HUDEP-2 (cell line): ENCODE measurements around the gene EML5.
"Not testable (repeated sequence)": the region's sequence is repeated elsewhere in the genome, so short reads cannot be mapped to it uniquely, and the experiment has no call there.

Experiments
- DNase-seq, 76 experiments: peaks; one replicate each; lab custom pipeline; 2025; ENCODE audit not compliant: unreplicated experiment in 76 of 76; lab: John Stamatoyannopoulos, UW

The EML5 gene

DNA sequence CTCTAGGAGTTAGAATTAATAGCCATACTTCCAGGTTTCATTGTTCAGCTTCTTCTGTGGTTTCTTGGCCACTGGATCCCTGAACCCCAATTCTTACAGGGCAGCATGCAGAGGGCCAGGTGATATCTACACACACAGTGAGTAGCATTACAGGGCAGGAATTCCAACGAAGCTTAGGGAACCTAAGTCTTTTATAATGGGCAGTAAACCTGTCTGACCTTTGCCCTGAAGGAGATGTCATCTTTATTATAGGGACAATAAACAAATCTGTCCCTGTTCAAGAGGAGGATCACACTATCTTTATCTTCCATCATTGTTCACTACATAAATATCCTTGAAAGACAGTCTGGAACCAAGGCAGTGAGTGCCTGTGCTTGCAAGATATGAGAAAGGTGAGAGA, 11.7 kb upstream of the EML5 start:
- no peak for DNase-seq

DNA sequence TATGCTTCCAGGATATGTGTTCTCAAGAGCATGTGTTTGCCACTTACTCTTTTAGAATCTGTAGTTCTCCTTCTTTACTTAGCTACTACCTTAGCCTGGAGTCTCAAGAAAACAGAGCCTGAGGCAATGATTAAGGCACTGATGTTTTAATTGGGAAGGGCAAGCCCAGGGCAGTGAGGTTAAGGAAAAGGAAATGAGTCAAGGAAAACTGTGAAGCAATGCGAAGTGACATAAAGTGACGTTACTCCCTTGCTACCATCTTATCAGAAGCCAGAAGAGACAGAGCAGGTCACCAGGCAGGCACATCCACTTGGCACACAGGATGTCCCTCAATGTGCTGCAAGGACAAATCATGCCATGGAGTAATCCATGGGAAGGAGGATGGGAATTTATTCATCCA, 11.3 kb upstream of the EML5 start:
- no peak for DNase-seq

DNA sequence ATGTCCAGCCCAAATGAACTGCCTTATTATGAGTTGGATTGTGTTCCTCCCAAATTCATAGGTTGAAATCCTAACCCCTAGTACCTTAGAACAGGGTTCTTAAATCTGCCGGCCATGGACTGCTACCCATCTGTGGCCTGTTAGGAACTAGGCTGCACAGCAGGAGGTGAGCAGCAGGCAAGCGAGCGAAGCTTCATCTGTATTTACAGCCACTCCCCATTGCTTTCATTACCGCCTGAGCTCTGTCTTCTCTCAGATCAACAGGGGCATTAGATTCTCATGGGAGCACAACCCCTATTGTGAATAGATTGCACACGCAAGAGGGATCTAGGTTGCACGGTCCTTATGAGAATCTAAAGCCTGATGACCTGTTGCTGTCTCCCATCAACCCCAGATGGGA, 9.8 kb upstream of the EML5 start:
- no peak for DNase-seq

DNA sequence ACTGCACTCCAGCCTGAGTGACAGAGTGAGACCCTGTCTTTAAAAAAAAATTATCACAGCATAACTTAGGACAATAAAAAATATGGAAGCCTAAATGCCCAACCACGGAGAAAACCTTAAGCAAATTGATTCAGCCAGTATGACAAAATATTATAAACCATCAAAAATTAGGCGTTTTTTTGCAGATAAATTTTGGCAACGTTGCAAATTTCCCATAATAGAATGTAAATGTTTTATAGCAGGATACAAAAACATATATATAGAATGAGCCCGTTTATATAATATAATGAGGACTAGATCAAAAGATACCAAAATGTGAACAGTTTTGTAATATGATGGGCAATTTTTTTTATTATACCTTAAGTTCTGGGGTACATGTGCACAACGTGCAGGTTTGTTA, 6.8 kb upstream of the EML5 start:
- DNase-seq = no peak

DNA sequence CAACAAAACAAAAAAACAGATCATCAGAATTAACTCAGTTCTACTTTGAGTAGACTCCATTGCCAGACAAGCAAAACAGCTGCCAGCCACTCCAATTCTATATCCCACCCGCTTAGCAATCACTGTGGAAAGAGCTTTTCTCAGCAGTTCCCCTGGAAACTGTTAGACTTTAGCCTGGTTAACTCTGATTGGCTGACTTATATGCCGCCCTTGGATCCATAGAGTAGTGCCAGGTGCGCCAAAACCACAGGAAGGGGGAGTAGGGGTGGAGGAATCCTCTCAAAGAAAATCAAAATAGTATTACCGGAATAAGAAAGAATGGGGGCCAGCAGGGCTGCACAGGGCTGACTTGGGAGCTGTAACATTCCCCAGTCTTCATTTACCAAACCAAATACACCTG, 5.4 kb upstream of the EML5 start:
- DNase-seq = no peak

DNA sequence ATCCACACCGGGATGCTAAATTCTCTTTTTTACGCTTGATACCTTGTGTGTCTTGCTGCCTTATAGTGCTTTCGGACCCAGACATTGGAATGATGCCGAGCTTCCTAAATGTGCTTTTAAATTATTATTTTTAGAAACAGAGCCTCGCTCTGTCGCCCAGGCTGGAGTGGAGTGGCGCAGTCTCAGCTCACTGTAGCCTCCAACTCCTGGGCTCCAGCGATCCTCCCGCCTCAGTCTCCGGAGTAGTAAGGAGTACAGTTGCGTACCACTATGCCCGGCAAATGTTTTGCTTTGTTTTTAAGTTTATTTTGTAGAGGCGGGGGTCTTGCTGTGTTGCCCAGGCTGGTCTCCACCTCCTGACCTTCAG, 489 bp upstream of the EML5 start:
- peak in 3 of 76 experiments; percentile 6 to 22 (median 19) for DNase-seq

DNA sequence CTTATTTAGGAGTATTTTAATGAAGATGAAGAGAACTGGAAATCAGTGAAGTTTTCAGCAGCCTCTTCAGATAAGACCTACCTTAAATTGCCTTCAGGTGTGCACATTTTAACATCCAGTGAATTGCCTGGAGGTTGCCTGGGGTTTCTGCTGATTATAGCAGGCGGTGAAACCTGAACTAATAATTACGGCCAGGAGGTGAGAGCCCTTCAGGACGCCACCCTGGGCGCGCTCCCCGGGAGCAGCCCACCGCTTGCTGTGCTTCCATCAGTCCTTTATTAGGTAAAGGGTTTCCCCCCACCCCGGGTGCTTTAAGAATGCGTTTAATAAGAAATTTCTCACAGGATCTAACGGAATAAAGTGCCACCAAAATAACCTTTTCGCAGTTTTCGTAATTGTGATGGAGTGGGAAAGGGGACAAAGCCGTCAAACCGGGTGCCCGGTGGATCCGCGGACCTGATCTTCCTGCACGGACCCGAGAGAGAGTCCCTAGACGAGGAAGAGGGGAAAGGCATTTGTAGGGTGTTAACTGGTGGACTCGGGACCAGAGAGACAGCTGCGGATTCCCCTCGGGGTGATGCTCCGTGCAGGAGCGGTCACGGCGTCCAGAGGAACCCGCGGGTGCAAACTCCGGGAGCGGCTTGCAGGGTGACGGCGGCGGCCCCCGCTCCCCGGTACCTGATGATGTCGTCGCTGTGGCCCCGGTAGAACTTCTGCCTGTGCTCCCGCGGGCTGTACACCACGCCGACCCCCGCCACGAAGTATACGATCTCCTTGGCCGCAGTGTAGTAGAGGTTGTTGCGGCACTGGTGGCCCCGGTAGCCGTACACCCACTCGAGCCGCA, 902 bp downstream of the EML5 start:
- peak in 2 of 76 experiments; percentile 3 to 31 for DNase-seq

DNA sequence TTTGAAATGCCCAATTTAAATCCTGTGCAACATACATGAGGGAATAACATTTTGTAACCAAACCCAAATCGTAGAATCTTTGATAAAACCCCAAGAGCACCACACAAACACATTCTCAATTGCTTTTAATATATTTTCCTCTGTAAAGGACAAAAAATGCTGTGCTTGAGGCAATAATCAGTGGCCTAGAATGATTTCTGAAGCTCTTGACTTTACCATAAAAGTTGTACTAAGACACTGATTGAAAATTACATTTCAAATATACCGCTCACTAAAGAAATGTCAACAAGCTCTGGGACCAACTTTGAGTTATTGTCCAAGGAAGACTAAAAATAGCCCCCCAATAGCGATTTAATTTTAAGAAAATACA, 1.5 kb downstream of the EML5 start:
- no peak for DNase-seq

DNA sequence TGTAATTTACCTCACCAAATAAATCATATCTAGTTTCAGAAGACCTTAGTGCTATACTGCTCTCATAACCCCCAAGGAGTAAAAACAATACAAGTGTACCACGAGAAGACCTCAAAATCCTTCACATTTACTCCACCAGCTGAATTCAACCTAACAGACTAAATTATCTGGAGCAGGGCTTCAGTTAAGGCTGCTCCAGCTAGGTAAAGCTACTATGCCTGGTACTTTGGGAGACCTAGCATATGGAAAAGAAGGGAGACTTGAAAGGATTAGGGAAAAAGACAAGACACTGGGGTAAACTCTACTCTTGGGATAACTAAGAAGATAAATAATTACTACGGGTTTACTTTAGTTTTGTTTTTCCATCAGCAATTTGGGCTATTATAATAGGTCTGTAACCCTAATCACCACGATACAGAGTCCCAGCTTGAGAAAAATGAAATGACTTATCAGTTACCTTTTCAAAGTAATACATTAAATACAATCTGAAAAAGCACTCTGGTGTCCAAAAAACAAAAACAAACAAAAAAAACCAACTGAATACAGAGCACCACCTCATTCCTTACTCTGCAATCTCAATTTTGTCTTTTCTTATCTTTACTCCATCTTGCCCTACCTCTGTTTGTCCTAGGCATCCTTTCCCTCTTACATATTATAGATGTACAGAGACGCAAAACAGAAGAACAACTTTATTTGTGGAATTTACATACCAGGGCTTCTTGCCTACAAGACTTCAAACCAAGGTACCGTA, 2.1 kb downstream of the EML5 start:
- no peak for DNase-seq

DNA sequence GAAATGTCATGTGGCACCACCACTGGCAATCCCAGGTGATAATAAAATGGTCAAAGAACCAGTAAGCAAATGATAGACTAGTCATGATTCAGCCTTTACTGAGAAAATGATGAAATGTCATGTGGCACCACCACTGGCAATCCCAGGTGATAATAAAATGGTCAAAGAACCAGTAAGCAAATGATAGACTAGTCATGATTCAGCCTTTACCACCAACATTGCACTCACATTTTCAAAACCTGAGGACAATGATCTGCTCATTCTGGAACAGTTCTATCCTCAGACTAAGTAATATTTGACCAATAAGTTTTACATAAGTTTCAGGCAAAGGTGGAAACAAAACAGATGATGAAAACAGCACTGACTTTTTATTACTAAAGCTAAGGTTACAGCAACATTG, 3.2 kb downstream of the EML5 start:
- DNase-seq = not testable (repeated sequence)

DNA sequence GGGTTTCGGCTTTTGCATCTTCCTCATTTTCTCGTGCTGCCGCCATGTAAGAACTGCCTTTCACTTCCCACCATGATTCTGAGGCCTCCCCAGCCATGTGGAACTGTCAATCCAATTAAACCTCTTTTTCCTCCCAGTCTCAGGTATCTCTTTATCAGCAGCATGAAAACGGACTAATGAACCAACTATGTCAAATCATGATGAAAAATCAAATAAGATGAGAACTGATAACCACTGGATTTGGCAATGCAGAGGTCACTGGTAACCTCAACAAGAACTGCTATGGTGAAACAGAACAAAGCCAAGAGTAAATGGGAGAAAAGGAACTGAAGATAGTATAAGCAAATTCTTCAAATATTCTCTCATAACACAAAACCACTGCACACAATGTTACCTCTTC, 6.0 kb downstream of the EML5 start:
- no peak for DNase-seq

DNA sequence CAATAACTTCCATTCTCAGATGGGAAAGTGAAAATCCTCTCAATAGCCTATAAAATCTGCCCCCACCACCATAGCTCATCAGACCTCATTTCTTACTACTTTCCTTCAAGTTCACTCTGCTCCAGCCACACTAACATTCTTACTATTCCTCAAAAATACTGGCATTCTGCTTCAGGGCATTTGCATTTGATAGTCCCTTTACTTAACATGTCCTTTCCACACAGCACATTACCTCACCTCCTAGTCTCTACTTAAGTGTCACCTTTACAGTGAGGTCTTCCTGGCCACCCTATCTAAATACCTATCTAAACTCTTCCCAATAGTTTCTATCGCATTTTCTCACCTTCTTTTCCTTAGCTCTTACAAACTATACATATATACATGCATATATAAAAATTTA, 6.8 kb downstream of the EML5 start:
- no peak for DNase-seq

DNA sequence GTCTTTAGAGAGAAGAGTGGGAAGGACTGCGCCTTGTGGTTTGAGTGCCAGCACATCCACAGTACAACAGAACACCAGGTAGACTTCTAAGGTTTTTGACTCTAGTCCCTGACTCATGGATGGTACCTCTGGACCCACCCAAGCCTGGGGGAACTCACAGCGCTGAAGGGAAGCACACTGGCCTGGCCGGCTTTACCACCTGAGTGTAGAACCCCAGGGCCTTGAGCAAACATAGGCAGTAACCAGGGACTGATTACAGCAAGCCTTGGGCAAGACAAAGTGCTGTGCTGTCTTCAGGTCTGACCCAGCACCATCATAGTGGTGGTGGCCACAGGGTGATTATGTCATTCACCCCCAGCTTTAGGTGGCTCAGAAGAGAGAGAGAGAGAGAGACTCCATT, 17.2 kb downstream of the EML5 start:
- no peak for DNase-seq

DNA sequence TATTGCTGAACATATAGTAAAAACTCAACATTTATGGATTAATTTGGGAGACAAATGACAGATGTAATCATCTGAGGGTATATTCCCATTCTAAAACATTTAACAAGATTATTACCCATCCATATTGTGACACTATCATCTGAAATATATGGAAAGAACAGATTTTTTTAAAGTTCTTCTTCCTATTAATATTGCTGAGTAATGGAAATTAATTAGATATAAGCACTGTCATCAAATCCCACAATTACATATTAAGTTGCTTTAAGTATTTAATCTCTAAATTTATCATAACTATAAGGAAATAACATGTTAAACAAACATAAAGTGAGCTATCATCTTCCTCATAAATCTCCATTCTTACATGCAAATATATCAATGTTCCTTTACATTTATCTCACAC, 22.0 kb downstream of the EML5 start:
- DNase-seq = no peak

DNA sequence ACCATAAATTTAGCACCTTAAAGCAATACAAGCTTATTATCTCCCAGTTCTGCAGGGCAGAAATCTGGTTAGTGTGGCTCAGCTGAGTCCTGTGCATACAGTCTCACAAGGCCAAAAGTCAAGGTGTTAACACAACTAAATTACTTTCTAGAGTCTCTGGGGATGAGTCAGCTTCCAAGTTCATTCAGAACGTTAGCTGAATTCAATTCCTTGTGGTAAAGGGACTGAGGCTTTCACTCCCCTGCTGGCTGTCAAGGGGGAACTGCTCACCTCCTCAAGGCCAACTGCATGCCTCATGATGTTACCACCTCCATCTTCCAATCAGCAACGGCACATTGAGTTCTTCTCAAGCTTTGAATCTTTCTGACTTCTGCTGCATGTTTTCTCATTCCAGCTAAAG, 27.6 kb downstream of the EML5 start:
- no peak for DNase-seq

DNA sequence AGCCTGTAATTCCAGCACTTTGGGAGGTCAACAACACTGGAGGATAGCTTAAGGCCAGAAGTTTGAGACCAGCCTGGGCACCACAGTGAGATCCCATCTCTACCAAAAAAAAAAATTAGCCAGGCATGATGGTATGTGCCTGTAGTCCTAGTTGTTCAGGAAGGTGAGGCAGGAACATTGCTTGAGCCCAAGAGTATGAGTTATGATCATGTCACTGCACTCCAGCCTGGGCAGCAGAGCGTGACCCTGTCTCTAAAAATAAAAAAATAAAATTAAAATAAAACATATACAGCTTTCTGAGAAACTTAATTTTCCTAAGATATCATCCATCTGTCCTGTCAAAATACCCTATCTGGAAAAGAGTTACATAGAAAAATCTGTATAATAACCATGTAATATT, 38.9 kb downstream of the EML5 start:
- no peak for DNase-seq

DNA sequence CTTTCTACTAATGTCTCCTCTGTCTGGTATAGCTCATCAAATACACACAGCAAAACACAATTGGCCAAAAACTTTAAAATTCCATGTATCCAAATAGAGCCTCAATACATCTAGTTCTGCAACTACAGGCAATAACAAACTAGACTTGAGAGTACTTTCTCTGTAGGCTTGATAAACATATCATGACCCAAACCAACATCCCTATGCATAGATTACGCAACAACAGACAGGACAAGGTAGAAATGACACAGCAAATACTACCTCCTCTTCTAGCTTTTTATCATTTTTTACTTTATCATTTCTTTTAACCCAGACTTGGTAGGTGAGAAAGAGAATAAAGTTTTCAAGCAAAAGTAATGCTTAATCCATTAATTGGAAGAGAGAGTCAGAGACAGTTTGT, 41.8 kb downstream of the EML5 start:
- DNase-seq = no peak

DNA sequence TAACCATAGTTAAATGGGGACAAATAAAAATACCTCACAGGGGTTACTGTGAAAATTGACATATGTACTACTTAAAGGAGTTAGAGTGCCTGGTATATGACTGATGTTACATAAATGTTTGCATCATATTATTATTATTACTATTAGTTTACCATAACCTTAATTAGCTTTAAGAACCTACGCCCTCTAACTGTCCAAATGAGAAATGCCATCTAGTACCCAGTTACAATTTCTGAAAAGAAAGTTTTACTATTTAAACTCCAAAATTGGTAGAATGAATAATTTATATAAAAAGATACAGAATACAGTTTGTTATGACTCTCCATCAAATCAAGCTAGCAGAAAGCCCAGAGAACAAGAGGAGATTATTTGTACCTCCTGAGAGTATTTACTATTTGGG, 42.3 kb downstream of the EML5 start:
- no peak for DNase-seq

DNA sequence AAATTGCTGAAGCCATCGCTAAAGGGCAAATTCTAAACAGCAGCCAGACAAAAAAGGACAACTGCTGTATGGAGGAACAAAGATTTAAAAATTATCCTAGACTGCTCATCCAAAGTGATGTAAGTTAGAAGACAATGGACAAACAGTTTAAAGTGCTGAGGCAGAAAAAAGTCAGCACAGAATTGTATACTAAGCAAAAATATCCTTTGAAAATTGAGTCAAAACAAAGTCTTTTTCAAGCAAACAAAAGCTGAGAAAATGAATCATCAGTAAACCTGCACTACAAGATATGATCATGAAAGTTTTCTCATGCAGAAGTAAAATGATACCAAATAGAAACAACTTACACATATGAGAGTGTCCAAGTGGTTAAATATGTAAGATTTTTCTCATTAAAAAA, 43.6 kb downstream of the EML5 start:
- DNase-seq = no peak

DNA sequence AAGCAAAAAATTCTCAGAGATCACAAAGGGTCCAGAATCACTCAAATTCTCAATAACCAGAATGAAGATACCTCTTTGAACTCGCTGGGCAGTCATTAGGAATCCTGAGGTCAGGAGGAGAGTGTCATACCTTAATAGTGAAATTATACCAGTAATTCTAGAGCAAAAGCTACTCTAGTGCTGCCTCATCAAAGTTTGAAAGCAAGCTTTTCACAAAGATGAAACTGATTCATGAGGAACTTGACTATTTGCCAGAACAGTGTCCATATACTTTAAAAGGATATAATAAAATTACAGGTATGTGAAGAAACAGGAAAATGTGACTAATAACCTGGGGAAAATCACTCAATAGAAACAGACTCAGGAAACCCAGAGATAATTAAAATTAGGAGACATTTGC, 44.5 kb downstream of the EML5 start:
- no peak for DNase-seq

DNA sequence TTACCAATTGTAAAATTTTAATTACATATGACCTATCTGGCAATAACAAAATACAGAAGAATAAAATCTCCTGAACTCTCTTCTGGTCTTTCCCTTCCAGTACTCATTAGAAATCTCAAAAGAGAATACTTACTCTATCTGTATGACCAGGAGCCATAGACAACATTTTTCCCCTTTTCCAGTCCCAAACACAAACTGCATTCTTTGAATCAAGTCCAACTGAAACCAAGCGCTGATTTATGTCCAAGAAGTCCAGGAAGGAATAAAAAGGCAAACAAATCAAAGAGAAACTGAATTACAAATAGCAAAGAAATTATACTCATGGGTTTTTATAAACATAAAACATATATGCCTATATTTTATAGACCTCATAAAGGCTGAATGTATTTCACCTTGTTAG, 46.7 kb downstream of the EML5 start:
- no peak for DNase-seq

DNA sequence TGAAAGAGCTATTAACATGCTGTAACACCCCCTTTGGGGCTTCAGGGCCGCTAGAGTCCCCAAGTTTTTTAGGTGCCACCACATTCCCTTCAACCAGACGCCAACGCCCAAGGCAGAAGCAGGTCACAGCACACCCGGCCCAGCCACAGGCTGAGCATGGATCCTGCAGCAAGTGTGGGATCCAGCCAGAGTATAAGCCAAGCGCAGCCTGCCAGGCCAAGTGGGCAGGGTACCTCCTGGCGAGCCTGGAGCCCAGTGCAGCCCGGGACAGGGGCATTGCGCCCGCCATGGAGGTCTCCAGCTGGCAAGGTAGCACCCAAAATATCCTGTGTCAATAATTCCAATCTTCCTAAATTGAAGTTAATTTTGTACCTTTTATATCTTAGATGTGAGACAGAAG, 55.5 kb downstream of the EML5 start:
- DNase-seq = no peak
